T-helper 1 cell treated with Interleukin-12 subunit alpha and Interleukin-12 subunit beta and Interleukin-4 antibody, amounts not matched to agents 30 ng/mL and 1 ng/mL, for 36 hours (primary cell): ENCODE results near the gene ARMC5. TPM values are rescaled to one million over a fixed set of nuclear protein-coding genes. Genes with fewer than 3 reads are reported as not detected.
"Not testable (repeated sequence)": the region's sequence is repeated elsewhere in the genome, so short reads cannot be mapped to it uniquely, and the experiment has no call there.

Experiments
- intact Hi-C: fragments of 100-400 bp; cut with micrococcal nuclease; formaldehyde crosslinking; loops from one replicate; pipeline ENCODE4 v1.15.1; 2024
- total RNA-seq: library from RNA; stranded (reverse); gene quantifications from 2 replicates; pipeline ENCODE4 v1.2.3, GENCODE V29; 2022

ARMC5 gene
- total RNA-seq, 1 donor from 2014 or later = 15.2 TPM

DNA sequence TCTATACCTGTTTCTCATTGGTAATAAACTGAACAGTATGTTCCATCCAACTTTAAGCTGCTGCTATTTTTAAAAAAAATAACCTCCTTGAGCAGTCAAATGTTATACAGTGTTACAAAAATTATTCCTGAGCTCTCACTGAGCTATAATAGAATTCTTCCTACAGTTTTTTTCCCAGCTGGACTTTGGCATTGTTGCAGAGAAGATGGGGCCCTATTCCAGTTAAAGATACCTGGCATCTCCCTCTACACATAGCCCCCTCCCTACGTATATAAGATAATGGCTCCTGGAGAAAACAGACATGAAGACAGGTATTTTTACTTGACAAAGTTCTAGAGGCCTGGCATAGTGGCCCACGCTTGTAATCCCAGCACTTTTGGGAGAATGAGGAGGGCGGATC lies 29.5 kb upstream of the ARMC5 start:
- intact Hi-C loops = loop anchor here (5.0 to 10.0 kb wide), 2 partner anchors 48 to 435 kb away; no protein-coding TSS in a partner anchor

DNA sequence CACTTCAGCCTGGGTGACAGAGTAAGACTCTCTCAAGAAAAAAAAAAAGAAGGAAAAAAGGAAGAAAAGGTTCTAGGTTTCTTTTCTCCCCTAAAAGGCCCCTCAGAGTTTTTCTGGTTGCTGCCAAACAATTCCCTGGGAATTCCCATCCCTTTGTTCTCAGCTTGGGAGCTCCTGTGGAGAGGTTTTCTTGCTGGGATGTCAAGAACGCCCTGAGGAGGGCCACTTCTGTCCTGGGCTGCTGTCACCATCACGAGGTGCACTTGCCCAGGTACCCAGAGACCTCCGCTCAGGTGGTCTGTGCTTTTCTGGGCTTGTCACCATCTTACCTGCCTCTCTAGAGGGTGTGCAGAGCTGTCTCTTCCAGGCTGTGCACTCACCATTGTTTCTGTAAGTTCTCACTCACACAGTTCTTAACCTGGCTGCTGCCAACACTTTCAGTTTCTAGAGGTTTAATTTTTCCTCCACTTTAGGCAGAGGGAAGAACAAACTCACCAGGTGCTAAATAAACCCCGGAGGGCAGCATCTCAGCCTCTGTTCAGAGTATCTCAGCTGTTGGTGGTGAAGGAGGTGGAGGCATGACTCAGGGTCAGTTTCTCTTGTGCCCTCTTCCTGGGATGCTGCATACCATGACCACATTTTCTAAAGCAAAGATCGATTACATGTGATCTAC lies 28.8 kb upstream of the ARMC5 start:
- intact Hi-C loops = no loop called here

DNA sequence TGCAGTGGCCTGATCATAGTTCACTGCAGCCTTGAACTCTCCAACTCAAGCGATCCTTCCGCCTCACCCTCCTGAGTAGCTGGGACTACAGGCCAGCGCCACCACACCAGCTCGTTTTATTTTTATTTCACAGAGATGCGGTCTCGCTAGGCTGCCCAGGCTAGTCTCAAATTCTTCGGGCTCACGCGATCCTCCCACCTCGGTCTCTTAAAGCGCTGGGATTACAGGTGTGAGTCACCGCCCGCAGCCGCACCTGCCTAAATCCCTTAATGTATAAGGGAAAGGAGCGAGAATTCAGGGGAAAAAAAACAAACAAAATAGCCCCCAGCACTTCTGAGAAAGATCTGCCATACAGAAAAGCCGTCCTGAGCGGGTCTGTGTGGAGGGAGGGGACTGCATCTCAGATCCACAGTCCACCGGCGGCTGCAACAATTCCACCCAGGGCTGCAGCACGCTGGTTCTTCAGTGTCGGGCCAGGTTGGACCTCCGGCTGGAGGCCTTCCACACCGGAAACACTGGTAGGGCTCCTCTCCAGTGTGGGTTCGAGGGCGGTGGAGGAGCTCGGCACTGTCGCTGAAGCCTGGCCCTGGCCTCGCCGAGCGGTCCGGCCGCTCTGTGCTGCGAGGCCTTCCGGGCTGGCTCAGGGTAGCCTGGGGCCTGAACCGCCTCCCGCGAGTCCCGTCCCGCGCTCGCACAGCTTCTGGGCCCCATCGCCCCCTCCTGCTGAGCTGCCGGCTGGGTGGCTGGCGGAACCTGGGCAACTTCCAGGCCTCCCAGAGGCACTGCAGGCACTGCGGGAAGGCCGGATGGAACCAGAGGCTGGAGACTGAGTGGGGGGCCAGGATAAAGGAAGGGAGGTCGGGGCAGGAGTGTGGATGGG lies 23.7 kb upstream of the ARMC5 start:
- intact Hi-C loops = no loop called here

DNA sequence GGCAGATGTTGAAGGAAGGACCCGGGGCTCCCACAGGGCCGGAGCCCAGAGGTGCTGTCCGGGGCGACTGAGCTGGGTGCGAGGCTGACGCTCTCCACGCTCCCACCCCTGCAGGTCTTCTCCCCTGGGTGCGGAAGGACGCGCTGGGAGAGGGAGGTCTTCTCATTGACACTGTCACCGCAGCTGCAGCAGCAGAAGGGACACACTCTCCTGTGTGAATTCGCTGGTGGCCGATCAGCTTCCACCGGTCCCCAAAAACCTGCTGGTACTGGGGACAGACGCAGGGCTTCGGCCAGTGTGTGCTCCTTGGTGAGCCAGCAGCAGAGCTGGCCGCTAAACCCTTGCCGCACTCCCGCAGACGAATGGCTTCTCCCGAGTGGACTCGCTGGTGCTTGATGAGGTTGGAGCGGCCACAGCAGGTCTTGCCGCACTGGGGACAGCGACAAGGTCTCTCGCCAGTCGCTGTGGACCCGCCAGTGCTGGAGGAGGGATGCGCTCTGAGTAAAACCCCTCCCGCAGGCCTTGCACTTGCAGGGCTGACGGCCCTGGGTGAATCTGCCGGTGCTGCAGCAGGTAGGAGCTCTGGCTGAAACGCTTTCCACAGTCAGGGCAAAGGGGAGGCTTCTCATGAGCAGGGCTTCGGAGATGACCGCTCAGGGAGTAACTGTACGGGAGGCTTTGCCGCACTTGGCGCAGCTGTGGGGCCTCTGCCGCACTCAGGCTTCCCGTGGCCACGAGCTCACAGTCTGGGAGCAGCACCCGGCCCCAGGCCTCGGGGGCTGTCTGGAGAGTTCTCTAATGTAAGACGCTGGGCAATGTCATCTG lies 22.9 kb upstream of the ARMC5 start:
- intact Hi-C loops = no loop called here

DNA sequence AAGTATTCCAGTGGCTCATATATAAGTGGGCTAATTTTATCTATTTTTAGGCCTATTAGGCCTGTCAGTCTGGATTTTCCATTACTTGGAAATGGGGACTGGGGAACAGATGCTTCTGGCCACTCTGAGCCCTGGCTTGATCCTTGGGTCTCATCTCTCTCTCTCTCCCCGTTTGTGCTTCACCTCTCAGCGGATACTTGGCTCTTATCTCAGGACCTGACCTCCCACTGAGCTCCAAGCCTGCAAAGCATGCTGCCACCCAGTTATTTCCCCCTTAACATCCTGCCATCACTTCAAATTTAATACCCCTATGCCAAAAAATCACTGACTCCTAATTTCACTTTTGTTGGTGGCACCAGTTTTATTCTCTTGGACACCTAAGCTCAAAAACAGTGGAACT lies 20.9 kb upstream of the ARMC5 start:
- intact Hi-C loops = no loop called here

DNA sequence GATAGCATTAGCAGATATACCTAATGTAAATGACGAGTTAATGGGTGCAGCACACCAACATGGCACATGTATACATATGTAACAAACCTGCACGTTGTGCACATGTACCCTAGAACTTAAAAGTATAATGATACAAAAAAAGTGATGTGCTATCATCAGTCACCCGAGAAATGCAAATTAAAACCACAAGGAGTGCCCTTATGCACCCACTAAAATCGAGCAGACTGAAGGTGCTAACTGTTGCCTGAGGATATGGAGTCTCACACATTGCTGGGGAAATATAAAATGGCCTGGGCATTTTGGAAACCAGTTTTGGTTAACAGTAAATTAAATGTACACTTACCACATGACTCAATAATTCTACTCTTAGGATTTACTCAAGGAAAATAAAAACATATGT lies 20.3 kb upstream of the ARMC5 start:
- intact Hi-C loops = not testable (repeated sequence)

DNA sequence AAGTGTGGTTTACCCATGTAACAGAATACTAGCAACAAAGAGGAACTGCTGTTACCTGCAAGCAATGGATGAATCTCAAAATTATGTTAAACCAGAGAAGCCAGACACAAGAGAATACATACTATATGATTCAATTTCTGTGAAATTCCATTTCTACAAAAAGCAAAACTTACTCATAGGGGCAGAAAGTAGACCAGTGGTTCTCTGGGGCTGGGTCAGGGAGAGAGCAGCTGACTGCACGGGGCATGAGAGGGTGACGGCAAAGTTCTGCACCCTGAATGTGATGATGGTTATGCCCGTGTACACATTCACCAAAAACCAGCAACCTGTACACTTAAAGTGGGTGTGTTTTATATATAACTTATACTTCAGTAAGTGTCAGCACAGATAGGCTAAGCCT lies 19.8 kb upstream of the ARMC5 start:
- intact Hi-C loops = no loop called here

DNA sequence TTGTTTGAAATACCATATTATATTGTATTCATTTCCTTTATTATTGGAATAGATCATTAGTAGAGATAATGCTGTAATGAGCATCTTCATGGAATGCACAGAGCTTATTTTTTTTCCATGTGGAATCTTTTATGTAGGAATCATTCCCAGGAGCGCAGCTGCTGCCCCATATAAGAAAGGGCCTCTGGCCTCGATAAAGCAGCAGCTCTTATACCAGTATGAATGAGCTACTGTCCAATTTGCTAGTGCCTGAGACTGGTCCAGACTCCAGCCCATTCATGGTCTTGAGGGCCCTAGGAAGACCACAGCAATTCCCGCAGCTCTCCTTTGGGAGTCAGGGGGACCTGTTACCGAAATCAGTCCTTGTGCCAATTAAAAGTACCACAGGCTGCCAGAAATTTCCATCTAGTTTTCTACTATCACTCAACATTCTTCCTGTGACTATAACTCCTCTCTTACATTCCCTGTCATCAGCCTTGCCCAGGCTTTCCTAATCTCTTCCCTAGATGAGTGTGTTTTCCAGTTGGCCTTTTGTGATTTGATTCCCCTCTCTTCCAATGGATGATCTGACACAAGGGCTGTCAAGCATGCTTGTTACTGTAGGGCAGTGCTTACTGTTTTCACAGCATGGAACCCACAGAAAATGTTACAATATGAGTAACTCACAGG lies 18.7 kb upstream of the ARMC5 start:
- intact Hi-C loops = loop anchor here (2.0 to 5.0 kb wide), 8 partner anchors 20 to 488 kb away; partner anchors contain the start of gene PYDC1

DNA sequence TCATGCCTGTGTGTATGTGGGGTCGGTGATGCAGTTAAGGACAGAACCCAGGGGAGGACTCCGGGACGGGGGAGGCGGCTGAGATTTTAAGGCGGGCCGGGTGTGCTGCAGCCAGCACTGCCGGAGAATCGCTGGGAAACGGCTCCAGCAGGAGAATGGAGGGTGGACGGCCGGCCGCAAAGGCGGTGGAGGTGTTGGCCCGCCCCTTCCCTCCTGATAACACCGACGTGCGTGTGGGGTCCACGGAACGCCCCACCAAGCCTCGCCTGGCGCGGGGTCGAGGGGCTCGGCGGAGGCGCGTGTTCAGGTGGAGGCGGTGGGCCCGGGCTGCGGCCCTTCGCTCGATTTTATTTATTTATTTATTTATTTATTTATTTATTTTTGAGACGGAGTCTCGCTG lies 17.3 kb upstream of the ARMC5 start:
- intact Hi-C loops = loop anchor here (2.0 to 5.0 kb wide), 13 partner anchors 17 to 490 kb away; partner anchors contain the start of genes ARMC5, ITGAX, KAT8 and PYDC1

DNA sequence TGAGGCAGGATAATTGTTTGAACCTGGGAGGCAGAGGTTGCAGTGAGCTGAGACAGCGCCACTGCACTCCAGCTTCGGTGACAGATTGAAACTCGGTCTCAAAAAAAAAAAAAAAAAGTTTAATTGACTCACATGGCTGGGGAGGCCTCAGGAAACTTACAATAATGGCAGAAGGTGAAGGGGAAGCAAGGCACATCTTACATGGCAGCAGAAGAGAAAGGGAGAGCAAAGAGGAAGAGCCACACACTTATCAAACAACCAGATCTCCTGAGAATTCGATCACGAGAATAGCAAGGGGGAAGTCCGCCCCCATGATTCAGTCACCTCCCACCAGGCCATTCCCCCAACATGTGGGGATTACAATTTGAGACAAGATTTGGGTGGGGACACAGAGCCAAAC lies 13.4 kb upstream of the ARMC5 start:
- intact Hi-C loops = not testable (repeated sequence)

DNA sequence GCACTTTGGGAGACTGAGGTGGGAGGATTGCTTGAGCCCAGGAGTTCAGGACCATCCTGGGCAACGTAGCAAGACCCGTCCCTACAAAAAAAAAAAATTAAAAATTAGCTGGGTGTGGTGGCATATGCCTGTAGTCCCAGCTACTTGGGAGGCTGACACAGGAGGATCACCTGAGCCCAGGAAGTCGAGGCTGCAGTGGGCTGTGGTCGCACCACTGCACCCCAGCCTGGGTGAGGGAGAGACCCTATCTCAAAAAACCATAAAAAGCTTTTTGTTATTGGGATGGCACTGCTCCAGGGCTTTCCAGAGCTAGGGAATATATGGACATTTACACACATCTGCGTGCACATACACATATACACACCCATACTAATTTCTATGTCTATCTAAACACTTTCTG lies 8.1 kb upstream of the ARMC5 start:
- intact Hi-C loops = no loop called here

DNA sequence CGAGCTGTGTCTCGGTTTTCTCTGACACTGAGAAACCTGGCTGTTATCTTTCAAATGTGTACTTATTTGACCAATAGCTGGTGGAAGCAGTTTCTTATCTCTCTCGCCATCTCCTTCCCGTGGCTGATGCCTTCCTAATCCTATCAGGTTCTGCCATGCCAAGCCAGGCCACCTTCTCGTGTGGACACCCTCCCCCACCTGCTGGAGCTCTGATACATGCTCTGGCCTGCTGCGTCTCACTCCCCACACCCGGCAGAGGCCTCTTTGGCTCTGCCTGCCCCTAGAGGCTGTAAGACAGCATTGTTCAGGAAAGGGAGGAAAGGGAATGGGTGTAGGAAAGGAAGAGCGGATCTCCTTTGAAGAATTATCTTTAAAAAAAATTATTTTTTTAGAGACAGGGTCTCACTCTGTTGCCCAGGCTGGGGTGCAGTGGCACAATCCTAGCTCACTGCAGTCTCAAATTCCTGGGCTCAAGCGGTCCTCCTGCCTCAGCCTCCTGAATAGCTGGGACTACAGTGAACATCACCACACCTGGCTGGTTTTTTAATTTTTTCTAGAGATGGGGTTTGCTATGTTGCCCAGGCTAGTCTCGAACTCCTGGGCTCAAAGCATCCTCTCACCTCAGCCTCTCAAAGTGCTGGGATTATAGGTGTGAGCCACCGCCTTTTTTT lies 7.5 kb upstream of the ARMC5 start:
- intact Hi-C loops = no loop called here

DNA sequence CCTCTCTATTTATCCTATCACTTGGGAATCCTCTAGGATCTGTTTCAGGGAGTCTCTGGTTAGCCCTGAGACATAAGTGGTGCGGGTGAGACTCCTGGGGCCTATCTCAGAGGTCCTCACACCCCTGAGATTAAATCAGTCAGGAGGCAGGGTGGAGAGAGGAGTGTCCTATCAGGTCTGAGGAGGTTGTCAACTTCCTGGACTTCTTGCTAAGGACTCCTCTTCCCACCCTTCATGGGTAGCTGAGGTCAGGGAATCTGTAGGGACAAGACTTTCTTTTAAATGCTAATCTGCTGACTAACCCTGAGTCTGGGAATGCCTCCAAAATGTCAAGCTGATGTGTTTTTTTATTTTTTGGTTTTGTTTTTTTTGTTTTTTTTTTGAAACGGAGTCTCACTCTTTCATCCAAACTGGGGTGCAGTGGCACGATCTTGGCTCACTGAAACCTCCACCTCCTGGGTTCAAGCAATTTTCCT lies 6.6 kb upstream of the ARMC5 start:
- intact Hi-C loops = no loop called here

DNA sequence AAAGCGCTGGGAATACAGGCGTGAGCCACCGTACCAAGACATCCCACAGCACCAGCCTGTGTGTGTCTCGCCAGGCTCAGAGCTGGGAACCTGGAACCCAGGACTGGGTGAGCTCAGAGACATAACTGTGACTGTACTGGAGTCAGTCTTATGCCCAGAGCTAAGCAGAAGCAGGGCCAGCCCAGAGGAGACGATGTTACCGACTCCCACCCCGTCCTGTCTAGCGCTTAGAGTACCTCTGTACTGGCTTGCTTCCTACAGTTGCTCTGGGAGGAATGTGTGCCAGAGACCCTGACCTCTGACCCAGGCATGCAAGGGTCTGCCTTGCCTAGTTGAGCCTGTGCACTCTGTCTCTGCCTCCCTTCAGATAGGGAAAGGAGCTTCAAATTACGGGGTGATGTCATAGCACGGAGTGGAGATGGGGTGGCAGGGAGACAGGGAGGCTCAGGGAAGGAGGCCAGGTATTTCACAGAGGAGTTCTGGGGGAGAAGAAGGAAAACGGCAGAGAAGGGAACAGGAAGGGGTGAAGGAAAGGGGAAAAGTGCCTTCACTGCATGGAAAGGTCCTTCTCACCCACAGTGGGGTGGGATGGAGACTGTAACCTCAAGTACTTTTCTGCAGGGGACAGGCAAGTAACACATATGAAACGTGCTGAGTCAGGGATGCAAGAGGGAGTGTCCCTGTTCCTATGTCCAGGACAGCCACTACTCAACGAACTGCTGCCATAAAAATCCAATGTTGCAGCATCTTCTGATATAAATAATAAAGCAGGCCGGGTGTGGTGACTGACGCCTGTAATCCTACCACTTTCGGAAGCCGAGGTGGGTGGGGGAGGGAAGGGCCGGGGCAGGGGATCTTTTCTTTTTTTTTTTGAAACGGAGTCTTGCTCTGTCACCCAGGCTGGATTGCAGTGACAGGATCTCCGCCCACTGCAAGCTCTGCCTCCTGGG lies 5.8 kb upstream of the ARMC5 start:
- intact Hi-C loops = no loop called here

DNA sequence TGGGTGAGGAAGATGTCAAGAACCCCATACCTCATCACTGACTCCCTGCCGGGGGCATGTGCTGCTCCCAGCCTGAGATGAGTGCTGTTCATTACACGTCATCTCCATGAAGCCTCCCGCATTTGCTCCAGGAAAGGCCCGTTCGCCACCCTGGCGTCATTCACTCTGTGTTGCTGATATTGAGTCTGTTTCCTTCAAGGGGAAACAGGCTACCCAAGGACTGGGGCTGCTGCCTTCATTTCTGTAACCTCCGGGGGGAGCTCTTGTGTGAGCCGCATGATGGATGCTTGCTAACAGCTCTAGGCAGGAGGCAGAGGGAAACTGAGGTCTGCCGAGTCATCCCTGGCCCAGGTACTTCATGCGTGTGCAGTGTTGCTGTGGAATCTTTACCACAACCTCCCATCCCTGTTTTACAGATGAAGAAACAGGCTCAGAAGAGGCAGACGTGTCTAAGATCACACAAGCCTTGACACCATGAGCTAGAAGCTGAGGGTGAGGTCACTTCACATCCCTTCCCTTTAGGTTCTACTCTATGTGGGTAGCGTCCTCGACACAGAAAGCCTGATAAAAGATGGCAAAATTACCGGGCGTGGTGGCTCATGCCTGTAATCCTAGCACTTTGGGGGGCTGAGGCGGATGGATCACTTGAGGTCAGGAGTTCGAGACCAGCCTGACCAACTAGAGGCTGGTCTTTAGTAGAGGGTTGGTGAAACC lies 3.5 kb upstream of the ARMC5 start:
- intact Hi-C loops = loop anchor here (5.0 kb wide), 3 partner anchors 188 to 578 kb away; partner anchors contain the start of gene PYCARD

DNA sequence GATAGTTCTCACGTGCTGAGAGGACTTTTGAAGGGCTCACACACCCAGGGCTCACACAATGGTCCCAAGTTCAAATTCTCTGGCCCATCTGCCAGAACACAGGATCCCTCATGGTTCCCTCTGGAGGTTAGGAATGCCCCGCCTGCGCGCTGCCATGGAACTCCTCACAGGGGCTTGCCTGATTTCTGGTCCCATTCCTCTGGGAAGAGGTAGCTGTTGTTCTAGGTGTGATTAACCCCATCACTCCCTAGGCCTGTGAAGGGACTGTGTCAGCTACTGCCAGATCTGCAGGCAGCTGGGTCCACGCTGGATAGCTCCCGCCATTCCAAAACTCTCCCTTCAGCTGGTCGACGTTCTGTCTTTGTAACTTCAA lies 2.3 kb upstream of the ARMC5 start:
- intact Hi-C loops = loop anchor here (5.0 kb wide), 3 partner anchors 190 to 580 kb away; partner anchors contain the start of gene PYCARD

DNA sequence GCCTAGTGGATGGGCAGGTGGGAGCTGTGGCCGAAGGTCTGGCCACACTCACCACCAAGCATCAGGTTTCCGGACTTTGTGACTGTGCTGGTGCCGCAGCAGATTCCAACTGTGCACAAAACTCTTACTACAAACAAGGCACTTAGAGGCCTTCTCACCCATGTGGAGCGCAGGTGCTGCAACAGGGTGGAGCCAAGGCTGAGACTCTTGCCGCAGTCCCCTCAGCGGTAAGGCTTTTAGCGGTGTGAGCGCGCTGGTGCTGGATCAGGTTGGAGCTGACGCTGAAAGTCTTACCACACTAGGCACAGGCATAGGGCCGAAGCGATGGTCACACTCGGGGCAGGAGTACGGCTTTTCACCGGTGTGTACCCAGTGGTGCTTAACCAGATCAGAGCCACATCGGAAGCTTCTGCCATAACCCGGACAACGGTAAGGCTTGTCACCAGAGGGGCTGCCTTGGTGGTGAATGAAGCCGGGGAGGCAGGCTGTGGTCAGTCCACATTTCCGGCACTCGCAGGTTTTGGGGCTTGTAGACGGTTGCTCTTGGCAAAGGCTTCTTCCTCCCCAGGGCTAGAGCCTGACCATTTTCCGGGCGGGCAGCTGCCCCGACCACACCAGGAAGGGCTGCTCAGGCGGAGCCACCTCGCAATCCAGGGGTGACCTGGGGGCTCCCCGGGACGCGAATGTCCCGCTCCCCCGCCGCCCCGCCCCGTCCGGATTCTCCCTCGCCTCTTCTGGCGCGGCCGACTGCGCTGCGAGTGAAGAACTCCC lies 1.0 kb upstream of the ARMC5 start:
- intact Hi-C loops = loop anchor here (1.0 to 5.0 kb wide), 8 partner anchors 15 to 581 kb away; partner anchors contain the start of genes BCKDK, KAT8, PYCARD and ZNF843
